ENCODE data around the gene BRIP1.

- no peak for TF ChIP-seq CTCF (IDR thresholded peaks at IDR 0.05)
- TF ChIP-seq EZH2phosphoT487 (IDR thresholded peaks at IDR 0.05): no peak
- TF ChIP-seq EZH2 (IDR thresholded peaks at IDR 0.05): no peak
These were observed 113.4 kb downstream of the BRIP1 start for GRCh38 chr17:61749823-61750404.
